GM06990 (cell line): Measurements from ENCODE around the gene SNHG17.

Experiments
- DNase-seq: peaks from one replicate; pipeline ENCODE4 v3.0.0-alpha.2; 2011; ENCODE audit not compliant: insufficient read length; ENCODE audit errors: extremely low read depth
- H3K27me3 ChIP-seq: replicated peaks from 2 replicates; pipeline ENCODE4 v1.6.0; 2011; ENCODE audit warnings: low read length; ENCODE audit not compliant: control insufficient read depth, insufficient read depth
- H3K36me3 ChIP-seq: 2 replicates; pipeline ENCODE4 v1.5.1; 2011; ENCODE audit warnings: low read length; ENCODE audit not compliant: control insufficient read depth, insufficient read depth
- H3K4me3 ChIP-seq: replicated peaks from 2 replicates; pipeline ENCODE4 v1.5.1; 2011; ENCODE audit warnings: low read depth, mild to moderate bottlenecking, control low read depth, low read length
- TF ChIP-seq, protein P1 (sequence below): IDR thresholded peaks from 2 replicates; pipeline ENCODE4 v1.5.1; 2011; ENCODE audit warnings: low read length, control low read depth, mild to moderate bottlenecking, inconsistent platforms; ENCODE audit not compliant: insufficient read depth, poor library complexity, severe bottlenecking

The SNHG17 gene

GRCh38 chr20:38450412-38450975, 15.4 kb upstream of the SNHG17 start:
- Histone ChIP-seq H3K27me3 (no peaks in the 10 kb centered on the region), H3K36me3 (peaks cover 6% of the 10 kb centered on the region), H3K4me3 (no peak overlapping the region)
- DNase-seq = no peak
- TF ChIP-seq, protein P1, sequence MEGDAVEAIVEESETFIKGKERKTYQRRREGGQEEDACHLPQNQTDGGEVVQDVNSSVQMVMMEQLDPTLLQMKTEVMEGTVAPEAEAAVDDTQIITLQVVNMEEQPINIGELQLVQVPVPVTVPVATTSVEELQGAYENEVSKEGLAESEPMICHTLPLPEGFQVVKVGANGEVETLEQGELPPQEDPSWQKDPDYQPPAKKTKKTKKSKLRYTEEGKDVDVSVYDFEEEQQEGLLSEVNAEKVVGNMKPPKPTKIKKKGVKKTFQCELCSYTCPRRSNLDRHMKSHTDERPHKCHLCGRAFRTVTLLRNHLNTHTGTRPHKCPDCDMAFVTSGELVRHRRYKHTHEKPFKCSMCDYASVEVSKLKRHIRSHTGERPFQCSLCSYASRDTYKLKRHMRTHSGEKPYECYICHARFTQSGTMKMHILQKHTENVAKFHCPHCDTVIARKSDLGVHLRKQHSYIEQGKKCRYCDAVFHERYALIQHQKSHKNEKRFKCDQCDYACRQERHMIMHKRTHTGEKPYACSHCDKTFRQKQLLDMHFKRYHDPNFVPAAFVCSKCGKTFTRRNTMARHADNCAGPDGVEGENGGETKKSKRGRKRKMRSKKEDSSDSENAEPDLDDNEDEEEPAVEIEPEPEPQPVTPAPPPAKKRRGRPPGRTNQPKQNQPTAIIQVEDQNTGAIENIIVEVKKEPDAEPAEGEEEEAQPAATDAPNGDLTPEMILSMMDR = no peak

GRCh38 chr20:38449046-38449445, 13.9 kb upstream of the SNHG17 start:
- TF ChIP-seq, protein P1 = no peak
- DNase-seq = no peak
- no peak overlapping the region for H3K4me3 ChIP-seq
- H3K27me3 ChIP-seq = no peaks in the 10 kb centered on the region
- H3K36me3 ChIP-seq = peaks cover 6% of the 10 kb centered on the region

- peak overlapping the region; percentile 74 for H3K4me3 ChIP-seq
- peak; percentile 43 for DNase-seq
- TF ChIP-seq, protein P1 = no peak
Measured at GRCh38 chr20:38447931-38448675, 13.0 kb upstream of the SNHG17 start.

GRCh38 chr20:38447251-38447661, 12.1 kb upstream of the SNHG17 start:
- Histone ChIP-seq H3K4me3 (peak overlapping the region; percentile 74), H3K27me3 (no peaks in the 10 kb centered on the region), H3K36me3 (peaks cover 6% of the 10 kb centered on the region)
- no peak for DNase-seq
- TF ChIP-seq, protein P1 = no peak

More at GRCh38 chr20:38447931-38448675, 13.0 kb upstream of the SNHG17 start:
- Histone ChIP-seq H3K27me3 (no peaks in the 10 kb centered on the region), H3K36me3 (peaks cover 6% of the 10 kb centered on the region)

DNA sequence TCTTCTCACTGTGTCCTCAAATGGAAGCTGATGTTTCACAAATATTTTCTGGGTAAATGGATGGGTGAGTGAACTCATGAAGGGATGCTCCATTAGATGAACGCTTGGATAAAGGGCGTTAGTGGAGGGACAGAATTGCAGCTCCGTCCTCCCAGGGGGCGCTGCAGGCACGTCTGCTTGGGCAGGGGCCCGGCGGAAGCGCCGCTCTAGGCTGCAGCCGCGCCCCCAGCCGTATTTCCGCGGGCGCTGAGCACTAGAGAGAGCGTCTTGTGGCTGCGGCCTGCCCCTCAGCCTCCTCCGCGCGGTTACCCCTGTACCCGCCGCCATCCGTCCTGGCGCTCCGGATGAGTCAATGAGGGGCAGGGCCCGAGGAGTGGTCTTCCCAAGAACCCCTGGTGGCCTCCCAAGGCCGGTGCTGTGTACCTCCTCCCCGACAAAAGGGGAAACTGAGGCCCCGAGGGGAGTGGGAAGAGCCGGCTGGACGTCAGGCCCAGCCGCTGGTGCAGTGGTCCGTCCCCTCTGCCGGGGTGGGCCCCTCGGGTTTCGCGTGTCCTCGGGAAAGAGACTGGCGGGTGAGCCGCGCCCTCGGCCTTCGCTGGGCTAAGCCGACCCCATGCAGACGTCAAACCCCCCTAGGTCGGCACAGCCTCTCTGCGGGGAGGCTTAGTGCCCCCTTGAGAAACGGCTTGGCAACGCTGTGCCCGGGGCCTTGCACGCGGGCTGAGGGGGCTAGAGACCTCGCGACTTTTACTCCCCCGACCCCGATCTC, 11.5 kb upstream of the SNHG17 start:
- H3K36me3 ChIP-seq = peaks cover 6% of the 10 kb centered on the region
- TF ChIP-seq, protein P1 = peak; percentile 95
- peak overlapping the region; percentile 74 for H3K4me3 ChIP-seq
- peak; percentile 90 for DNase-seq
- H3K27me3 ChIP-seq = no peaks in the 10 kb centered on the region
